Activated naive CD8-positive, alpha-beta T cell treated with anti-CD3 and anti-CD28 coated beads, Interleukin-2, amount 10 ng/mL, durations not matched to agents 7 days and 5 days (primary cell): ENCODE measurements around the gene PHF2. TPM values are rescaled to one million over a fixed set of nuclear protein-coding genes. Genes with fewer than 3 reads are reported as not detected.

Source experiments
- ATAC-seq: fragments of 150-1000 bp; cut with Tn5 transposase; one replicate; pipeline ENCODE4 v1.10.0; 2021; ENCODE audit warnings: low read depth, moderate library complexity
- POLR2A ChIA-PET: fragments of 350-600 bp; sonication (Branson Sonifier 250); formaldehyde crosslinking; loops from one replicate; lab custom pipeline; 2021; ENCODE audit warnings: antibody characterized with exemption; lab: Charles Lee
- DNase-seq: peaks from one replicate; pipeline ENCODE4 v3.0.0; 2021
- H3K27ac Mint-ChIP-seq: one replicate; pipeline ENCODE4 v1.8.0; 2022; ENCODE audit warnings: mild to moderate bottlenecking, mixed read lengths
- H3K27me3 Mint-ChIP-seq: one replicate; pipeline ENCODE4 v1.8.0; 2022; ENCODE audit warnings: mild to moderate bottlenecking, moderate library complexity, mixed read lengths
- H3K36me3 Mint-ChIP-seq: one replicate; pipeline ENCODE4 v1.8.0; 2021; ENCODE audit warnings: mild to moderate bottlenecking, mixed read lengths
- H3K4me1 Mint-ChIP-seq: one replicate; pipeline ENCODE4 v1.8.0; 2021; ENCODE audit warnings: mixed read lengths
- H3K4me3 Mint-ChIP-seq: one replicate; pipeline ENCODE4 v1.8.0; 2022; ENCODE audit warnings: mild to moderate bottlenecking, moderate library complexity, mixed read lengths
- H3K9me3 Mint-ChIP-seq: one replicate; pipeline ENCODE4 v1.8.0; 2021; ENCODE audit warnings: mixed read lengths
- total RNA-seq, 2 experiments: library from RNA; stranded (reverse); gene quantifications; one replicate each; pipeline ENCODE4 v1.2.3, GENCODE V29; 2021

PHF2 gene
- total RNA-seq, 2 experiments from 2014 or later: 27.9 to 29.5 TPM

DNA sequence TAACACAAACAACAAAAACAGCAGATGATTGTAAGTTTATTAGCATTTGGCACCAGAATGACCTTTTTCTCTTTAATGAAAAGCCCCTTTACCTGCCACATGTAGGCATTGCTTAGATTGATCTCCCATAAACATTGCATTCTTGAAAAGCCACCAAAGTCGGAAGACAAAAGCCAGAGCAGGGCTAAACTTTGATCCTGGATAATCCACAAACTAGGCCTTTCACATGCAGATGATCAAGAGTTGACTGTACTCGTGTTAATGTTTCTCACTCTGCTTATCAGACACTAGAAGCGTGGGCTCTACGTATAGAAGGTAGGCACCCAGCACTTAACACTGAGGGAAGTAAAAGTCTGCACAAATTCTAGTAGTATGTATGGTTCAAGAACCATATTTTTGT is 21.0 kb upstream of the PHF2 start:
- peaks cover 16% of the 10 kb centered on the region for H3K36me3 Mint-ChIP-seq
- no peaks in the 10 kb centered on the region for H3K27me3 Mint-ChIP-seq
- no peak overlapping the region for H3K4me3 Mint-ChIP-seq
- no peak overlapping the region for H3K27ac Mint-ChIP-seq
- no peaks in the 10 kb centered on the region for H3K9me3 Mint-ChIP-seq
- ATAC-seq (no peak), DNase-seq (no peak)
- POLR2A ChIA-PET: interaction anchor here (1.5 kb wide), 1 partner anchor 11 kb away, joined by 4 read pairs; no protein-coding TSS in a partner anchor
- H3K4me1 Mint-ChIP-seq: no peaks in the 10 kb centered on the region

DNA sequence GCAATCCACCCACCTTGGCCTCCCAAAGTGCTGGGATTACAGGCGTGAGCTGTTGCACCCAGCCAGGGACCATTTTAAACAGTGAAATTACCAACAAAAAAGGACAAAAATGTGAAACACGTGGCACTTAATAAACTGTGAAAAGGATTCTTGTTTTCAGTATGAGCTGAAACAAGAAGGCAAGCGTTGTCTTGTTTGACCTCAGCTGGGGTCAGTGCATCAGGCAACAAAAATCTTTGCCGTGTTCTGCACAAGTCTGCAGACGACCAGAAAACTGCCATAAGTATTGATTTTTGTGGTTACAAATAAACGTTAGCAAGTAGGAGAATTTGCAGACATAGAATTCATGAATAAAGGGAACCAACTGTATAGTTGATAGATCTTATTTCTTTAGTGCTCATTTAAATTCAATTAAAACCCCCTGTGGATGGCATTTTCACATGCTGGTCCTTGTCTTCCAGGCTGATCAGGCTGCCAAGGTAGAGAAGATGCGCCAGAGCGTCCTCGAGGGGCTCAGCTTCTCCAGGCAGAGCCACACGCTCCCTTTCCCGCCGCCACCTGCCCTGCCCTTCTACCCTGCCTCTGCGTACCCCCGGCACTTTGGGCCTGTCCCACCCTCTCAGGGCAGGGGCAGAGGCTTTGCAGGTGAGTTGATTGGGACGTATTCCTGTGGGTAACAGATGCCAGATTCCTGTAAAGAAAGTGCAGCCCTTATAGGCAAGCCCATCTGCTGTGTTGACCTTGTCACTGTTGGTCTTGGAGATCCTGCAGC is 18.8 kb upstream of the PHF2 start:
- Mint-ChIP-seq H3K4me3 (no peak overlapping the region), H3K4me1 (no peaks in the 10 kb centered on the region), H3K9me3 (no peaks in the 10 kb centered on the region), H3K36me3 (peaks cover 14% of the 10 kb centered on the region), H3K27ac (no peak overlapping the region), H3K27me3 (no peaks in the 10 kb centered on the region)
- DNase-seq (no peak), ATAC-seq (no peak)
- POLR2A ChIA-PET: interaction anchor here (0.7 kb wide), 1 partner anchor 105 kb away, joined by 6 read pairs; no protein-coding TSS in a partner anchor

DNA sequence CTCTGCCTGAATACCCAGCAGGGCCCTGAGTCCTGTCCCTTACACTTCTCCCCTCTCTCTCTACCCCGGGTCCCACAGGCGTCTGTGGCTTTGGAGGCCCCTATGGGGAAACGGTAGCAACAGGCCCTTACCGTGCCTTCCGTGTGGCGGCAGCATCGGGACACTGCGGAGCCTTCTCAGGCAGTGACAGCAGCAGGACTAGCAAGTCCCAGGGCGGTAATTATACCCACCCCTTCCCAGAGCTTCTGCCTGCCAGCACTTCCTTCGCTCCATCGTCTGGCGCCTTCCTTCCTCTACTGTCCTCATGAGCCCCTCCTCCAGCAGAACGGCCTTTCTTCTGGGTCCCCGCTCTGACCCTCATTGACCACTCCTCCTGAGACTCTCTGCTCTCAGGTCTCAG is 17.9 kb upstream of the PHF2 start:
- H3K9me3 Mint-ChIP-seq: no peaks in the 10 kb centered on the region
- DNase-seq: no peak
- POLR2A ChIA-PET: no interaction called here
- no peaks in the 10 kb centered on the region for H3K27me3 Mint-ChIP-seq
- no peak for ATAC-seq
- H3K4me3 Mint-ChIP-seq: no peak overlapping the region
- no peaks in the 10 kb centered on the region for H3K4me1 Mint-ChIP-seq
- peaks cover 17% of the 10 kb centered on the region for H3K36me3 Mint-ChIP-seq
- H3K27ac Mint-ChIP-seq: no peak overlapping the region

DNA sequence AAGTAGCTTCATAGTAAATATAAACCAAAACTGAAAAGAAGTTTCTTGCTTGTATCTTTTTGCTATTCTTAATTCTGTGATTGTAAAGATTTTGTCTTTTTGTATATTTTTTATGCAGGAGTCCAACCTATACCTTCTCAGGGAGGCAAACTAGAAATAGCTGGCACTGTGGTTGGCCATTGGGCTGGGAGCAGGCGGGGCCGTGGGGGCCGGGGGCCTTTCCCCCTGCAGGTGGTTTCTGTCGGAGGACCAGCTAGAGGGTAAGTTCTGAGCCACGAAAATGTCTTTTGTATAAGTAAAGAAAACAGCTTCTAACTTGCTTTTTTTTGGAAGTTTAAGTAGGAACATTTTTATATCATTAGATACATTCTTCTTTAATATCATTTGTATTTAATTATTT is 15.4 kb upstream of the PHF2 start:
- no peak overlapping the region for H3K27ac Mint-ChIP-seq
- POLR2A ChIA-PET: no interaction called here
- DNase-seq (no peak), ATAC-seq (no peak)
- H3K27me3 Mint-ChIP-seq: no peaks in the 10 kb centered on the region
- no peak overlapping the region for H3K4me3 Mint-ChIP-seq
- H3K36me3 Mint-ChIP-seq: peaks cover 17% of the 10 kb centered on the region
- no peaks in the 10 kb centered on the region for H3K9me3 Mint-ChIP-seq
- H3K4me1 Mint-ChIP-seq: peaks cover 2% of the 10 kb centered on the region

DNA sequence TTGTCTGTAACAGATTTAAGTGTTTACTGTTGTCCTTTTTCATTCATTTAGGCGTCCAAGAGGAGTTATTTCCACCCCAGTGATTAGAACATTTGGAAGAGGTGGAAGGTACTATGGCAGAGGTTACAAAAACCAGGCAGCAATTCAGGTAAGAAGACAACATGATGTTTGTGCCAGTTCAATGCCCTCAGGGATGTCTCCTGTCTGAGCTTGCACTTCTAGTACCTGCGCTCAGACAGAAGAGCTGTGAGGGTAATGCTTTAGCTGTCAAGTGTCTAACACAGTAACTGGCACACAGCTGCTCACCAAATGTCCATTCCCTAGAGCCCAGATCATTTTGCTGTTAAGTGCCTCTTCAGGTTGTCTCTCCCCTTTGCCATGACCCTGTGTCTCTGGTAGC is 14.2 kb upstream of the PHF2 start:
- Mint-ChIP-seq H3K27me3 (no peaks in the 10 kb centered on the region), H3K36me3 (peaks cover 14% of the 10 kb centered on the region), H3K4me3 (no peak overlapping the region), H3K9me3 (no peaks in the 10 kb centered on the region), H3K4me1 (peaks cover 7% of the 10 kb centered on the region), H3K27ac (no peak overlapping the region)
- DNase-seq (no peak), ATAC-seq (no peak)
- POLR2A ChIA-PET: no interaction called here

DNA sequence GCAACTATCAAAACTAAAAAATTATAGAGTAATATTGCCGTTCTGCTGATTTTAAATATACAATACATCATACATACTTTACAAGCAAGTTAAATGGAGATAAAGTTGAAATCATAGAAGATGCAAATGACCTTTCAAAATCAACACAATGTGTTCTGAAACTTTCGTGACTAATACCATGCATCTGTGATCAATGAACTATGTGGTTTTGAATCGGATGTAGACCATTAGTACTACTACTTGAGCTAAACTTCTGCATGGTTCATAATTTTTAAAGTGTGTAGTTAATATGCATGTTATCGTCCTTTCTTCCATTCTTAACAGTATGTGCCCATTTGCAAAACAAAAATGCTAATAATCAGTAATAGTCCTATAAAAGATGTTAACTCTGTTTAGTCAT is 11.3 kb upstream of the PHF2 start:
- H3K27ac Mint-ChIP-seq: no peak overlapping the region
- POLR2A ChIA-PET: interaction anchor here (1.1 to 2.3 kb wide), 2 partner anchors 17 to 470 kb away, joined by 3 to 8 read pairs; no protein-coding TSS in a partner anchor
- peaks cover 9% of the 10 kb centered on the region for H3K4me1 Mint-ChIP-seq

DNA sequence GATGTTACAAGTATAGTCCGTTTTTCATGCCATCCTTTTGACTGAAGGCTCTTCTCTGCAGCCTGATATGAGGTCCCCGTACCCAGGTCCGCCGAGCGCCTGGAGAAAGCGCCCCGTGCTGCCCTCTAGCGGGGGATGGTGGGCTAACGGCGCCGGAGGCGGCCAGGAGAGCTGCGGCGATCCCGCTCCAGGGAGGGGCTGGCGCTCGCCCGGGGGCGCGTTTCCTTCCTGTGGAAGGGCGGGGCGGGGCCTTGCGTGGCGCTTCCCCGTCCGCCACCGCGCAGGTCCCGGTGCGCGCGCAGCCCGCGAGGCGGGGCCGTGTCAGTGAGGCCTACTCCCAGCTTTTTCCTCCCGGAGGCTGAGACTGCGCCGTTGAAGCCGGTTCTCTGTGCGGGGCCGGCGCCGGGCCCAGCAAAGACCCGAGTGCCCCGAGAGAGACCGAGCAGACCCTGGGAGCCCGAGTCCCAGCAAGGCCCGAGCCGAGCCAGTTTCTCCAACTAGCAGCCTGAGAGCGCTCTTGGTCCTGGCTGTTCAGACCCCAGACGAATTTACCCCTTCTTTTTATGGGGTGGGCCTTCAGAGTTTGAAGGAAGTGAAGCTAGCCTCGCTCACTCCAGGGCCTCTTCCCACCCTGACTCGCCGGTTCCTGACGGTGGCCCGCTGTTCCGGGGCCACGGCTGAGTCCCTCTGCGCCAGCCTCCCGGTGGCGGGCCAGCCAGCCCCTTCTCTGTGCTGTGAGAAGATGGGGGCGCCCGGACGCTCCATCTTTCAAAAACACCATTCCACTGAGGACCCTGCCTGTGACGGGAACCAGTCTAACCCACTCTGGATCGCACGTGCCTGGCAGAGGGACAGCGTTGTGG is 9.7 kb upstream of the PHF2 start:
- Mint-ChIP-seq H3K4me3 (peak overlapping the region; percentile 89), H3K9me3 (peaks cover 10% of the 10 kb centered on the region), H3K27ac (peak overlapping the region; percentile 92), H3K4me1 (peaks cover 9% of the 10 kb centered on the region), H3K36me3 (peaks cover 16% of the 10 kb centered on the region), H3K27me3 (no peaks in the 10 kb centered on the region)
- ATAC-seq: peak; percentile 94
- POLR2A ChIA-PET: interaction anchor here (0.5 to 2.3 kb wide), 20 partner anchors 9 to 612 kb away, joined by 3 to 31 read pairs (median 4); partner anchors contain the start of genes FAM120AOS, NINJ1 and PHF2
- DNase-seq: peak; percentile 100

More for the DNA sequence above, 11.3 kb upstream of the PHF2 start:
- Mint-ChIP-seq H3K4me3 (no peak overlapping the region), H3K27me3 (no peaks in the 10 kb centered on the region), H3K36me3 (peaks cover 11% of the 10 kb centered on the region), H3K9me3 (no peaks in the 10 kb centered on the region)
- ATAC-seq: no peak
- no peak for DNase-seq

DNA sequence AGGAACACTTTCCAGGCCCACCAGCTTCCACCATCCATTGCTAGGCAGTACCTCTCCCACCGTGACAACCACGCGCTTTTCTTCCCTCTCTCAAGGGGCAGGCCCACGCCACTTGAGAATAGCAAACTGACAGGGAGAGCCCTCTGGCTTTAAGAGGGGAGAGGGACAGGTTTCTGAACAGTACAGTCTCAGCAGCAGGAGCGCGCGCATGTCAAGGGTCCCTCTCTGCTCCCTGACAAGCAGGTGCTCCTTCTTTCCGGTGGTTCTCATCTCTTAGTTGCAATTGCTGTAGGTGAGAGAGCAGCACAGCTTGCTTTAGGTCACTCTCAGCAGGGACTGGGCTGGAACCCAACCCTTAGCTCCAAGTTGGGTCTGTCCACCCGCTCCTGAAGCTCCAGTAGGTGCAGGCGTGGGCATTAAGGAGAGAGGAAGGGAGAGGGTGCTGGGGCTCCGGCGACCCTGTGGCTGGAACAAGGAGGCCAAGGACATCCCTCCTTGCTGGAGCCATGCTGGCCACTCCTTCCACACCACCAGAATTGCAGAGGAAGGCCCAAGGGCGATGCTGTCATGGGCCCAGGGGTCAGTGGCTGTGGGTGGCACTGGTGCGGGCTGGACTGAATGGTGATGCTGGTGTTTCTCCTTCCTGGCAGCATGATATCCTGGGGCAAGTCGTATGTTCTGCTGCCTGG is 9.0 kb upstream of the PHF2 start:
- POLR2A ChIA-PET: interaction anchor here (0.5 to 2.3 kb wide), 11 partner anchors 8 to 612 kb away, joined by 3 to 31 read pairs (median 5); partner anchors contain the start of genes FAM120AOS and PHF2
- Mint-ChIP-seq H3K4me3 (peak overlapping the region; percentile 89), H3K27me3 (no peaks in the 10 kb centered on the region), H3K4me1 (peaks cover 9% of the 10 kb centered on the region), H3K9me3 (peaks cover 10% of the 10 kb centered on the region), H3K36me3 (peaks cover 11% of the 10 kb centered on the region), H3K27ac (peak overlapping the region; percentile 92)
- DNase-seq: no peak
- no peak for ATAC-seq

DNA sequence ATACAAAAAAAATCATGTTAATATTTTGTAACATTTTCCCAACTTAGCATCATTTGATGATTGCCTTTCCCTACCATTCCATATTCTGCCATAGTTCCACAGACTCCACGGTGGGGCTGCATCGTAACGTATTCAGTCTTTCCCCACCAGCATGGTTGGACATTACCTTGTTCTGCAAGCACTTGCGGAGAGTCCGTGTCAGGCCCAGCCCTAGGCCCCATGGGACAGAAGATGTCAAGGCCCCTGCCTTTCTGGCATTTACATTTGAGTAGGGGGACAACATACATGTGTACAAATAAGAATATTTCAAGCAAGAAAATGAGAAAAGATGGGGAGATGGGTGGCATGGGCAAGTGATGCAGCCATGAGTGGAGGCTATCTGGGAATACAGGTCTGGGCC is 8.2 kb upstream of the PHF2 start:
- Mint-ChIP-seq H3K27ac (no peak overlapping the region), H3K27me3 (no peaks in the 10 kb centered on the region), H3K4me3 (no peak overlapping the region), H3K4me1 (peaks cover 9% of the 10 kb centered on the region), H3K9me3 (peaks cover 10% of the 10 kb centered on the region), H3K36me3 (peaks cover 11% of the 10 kb centered on the region)
- ATAC-seq: no peak
- DNase-seq: no peak
- POLR2A ChIA-PET: no interaction called here

DNA sequence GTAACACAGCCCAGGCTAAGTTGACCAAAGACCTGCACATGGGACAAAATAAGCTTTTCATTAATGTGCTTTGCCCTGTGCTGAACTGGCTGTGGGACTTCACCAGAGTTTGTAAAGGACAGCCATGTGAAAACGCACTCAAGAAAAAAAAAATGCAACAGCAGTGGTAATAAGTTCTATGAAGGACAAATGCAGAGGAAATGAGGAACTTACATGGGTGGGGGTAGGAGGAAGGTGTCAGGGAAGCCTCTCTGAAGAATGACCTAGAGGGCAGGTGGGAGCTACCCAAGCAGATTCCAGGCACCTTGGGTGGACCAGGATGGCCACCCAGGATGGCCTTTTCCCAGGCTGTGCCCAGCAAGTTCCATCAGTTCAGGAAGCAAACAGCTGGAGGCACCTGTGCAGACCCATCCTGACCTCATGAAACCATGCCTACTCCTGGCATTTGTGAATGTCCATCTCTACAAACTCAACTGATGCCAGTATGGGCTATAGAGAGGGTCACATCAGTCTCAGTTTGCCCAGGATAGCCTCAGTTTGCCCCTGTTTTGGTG is 6.7 kb upstream of the PHF2 start:
- Mint-ChIP-seq H3K36me3 (peaks cover 9% of the 10 kb centered on the region), H3K4me3 (no peak overlapping the region), H3K9me3 (peaks cover 10% of the 10 kb centered on the region), H3K4me1 (peaks cover 11% of the 10 kb centered on the region), H3K27ac (no peak overlapping the region), H3K27me3 (no peaks in the 10 kb centered on the region)
- ATAC-seq: no peak
- POLR2A ChIA-PET: no interaction called here
- DNase-seq: no peak

DNA sequence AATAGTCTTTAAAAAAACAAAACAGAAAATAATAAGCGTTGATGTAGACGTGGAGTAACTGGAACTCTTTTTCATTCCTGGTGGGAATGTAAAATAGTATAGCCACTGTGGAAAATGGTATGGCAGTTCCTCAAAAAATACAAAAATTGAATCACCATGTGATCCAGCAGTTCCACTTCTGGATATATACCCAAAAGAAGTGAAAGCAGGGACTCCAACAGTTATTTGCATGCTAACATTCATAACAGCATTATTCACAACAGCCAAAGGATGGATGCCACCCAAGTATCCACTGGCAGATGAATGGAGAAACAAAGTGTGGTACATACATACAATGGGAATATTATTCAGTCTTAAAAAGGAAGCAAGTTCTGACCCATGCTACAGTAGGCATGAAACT is 4.2 kb upstream of the PHF2 start:
- Mint-ChIP-seq H3K9me3 (peaks cover 10% of the 10 kb centered on the region), H3K4me3 (no peak overlapping the region), H3K27me3 (no peaks in the 10 kb centered on the region), H3K4me1 (peaks cover 8% of the 10 kb centered on the region), H3K36me3 (peaks cover 9% of the 10 kb centered on the region), H3K27ac (no peak overlapping the region)
- ATAC-seq (no peak), DNase-seq (no peak)
- POLR2A ChIA-PET: no interaction called here

DNA sequence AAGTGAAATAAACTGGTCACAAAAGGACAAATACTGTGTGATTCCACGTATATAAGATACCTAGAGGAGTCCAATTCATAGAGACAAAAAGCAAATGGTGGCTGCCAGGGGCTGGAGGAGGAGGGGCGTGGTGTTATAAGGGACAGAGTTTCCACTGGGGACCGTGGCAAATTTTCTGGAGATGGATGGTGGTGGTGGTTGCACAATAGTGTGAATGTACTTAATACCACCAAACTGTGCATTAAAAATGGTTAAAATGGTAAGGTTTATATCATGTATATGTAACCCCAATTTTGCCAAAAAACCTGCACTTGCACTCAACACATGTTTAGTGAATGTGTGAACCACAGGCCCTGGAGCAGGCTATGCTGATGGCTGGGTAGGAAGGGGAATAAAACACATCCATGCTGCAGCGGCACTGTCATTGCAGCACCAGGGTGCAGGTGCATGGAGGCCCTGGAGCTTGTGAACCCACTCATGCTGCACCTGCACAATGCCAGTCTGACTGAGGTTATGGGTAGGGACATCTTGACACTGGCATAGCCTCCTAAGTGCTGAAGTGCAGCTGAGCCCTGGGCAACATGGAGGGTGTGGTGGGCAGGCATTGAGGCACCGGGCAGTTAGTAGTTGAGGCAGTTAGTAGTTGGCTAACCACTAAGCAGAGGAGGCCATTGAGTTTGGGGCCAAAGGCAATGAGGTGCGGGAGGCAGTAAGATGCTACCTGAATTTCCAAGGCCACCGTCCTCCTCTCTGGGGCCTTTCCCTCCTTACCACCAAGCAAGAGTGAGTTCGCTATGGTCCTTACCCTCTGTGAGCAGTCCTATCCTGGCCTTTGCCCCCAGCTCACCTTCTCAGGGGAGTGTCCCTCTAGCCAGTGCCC is 3.5 kb upstream of the PHF2 start:
- Mint-ChIP-seq H3K9me3 (peaks cover 10% of the 10 kb centered on the region), H3K4me3 (no peak overlapping the region), H3K4me1 (peaks cover 9% of the 10 kb centered on the region), H3K27ac (no peak overlapping the region), H3K36me3 (peaks cover 12% of the 10 kb centered on the region), H3K27me3 (no peaks in the 10 kb centered on the region)
- ATAC-seq: no peak
- DNase-seq: peak; percentile 24
- POLR2A ChIA-PET: interaction anchor here (0.7 kb wide), 1 partner anchor 592 kb away, joined by 7 read pairs; no protein-coding TSS in a partner anchor
